Measurements from ENCODE around the gene DYDC1.
"Not testable (repeated sequence)": the region's sequence is repeated elsewhere in the genome, so short reads cannot be mapped to it uniquely, and the experiment has no call there.

The DYDC1 gene

GRCh38 chr10:80333983-80334382, 22.6 kb downstream of the DYDC1 start:
- DNase-seq: no peak

GRCh38 chr10:80324891-80325364, 31.6 kb downstream of the DYDC1 start:
- no peak for DNase-seq

- DNase-seq: no peak
Observed at GRCh38 chr10:80324086-80324485, 32.5 kb downstream of the DYDC1 start.

- DNase-seq: no peak
Observed at GRCh38 chr10:80323311-80323710, 33.2 kb downstream of the DYDC1 start.

GRCh38 chr10:80322711-80323110, 33.8 kb downstream of the DYDC1 start:
- DNase-seq: no peak

GRCh38 chr10:80322158-80322557, 34.4 kb downstream of the DYDC1 start:
- DNase-seq: no peak

- DNase-seq: no peak
Observed at GRCh38 chr10:80321183-80321582, 35.4 kb downstream of the DYDC1 start.

GRCh38 chr10:80320377-80320776, 36.2 kb downstream of the DYDC1 start:
- DNase-seq: no peak

- no peak for DNase-seq
Observed at GRCh38 chr10:80319725-80320290, 36.7 kb downstream of the DYDC1 start.

GRCh38 chr10:80319318-80319717, 37.2 kb downstream of the DYDC1 start:
- DNase-seq: no peak

- DNase-seq: no peak
Observed at GRCh38 chr10:80318742-80319141, 37.8 kb downstream of the DYDC1 start.

GRCh38 chr10:80315391-80315790, 41.2 kb downstream of the DYDC1 start:
- no peak for DNase-seq

GRCh38 chr10:80313523-80313922, 43.0 kb downstream of the DYDC1 start:
- no peak for DNase-seq

- DNase-seq: not testable (repeated sequence)
Observed at GRCh38 chr10:80305989-80306388, 50.6 kb downstream of the DYDC1 start.

GRCh38 chr10:80296942-80297341, 59.6 kb downstream of the DYDC1 start:
- no peak for DNase-seq

GRCh38 chr10:80292607-80293239, 63.8 kb downstream of the DYDC1 start:
- no peak for DNase-seq

- no peak for DNase-seq
Observed at GRCh38 chr10:80290474-80291220, 65.9 kb downstream of the DYDC1 start.

GRCh38 chr10:80289451-80290287, 66.9 kb downstream of the DYDC1 start, which contains the start of gene MAT1A:
MAT1A (minus strand) TSS chr10:80289658; CDS start chr10:80289423, 235 bp downstream.
- no peak for DNase-seq

GRCh38 chr10:80288849-80289248, 67.7 kb downstream of the DYDC1 start:
- no peak for DNase-seq
